HG02840 (cell line): Measurements from ENCODE around the gene CIDEC.
"Not testable (repeated sequence)": the region's sequence is repeated elsewhere in the genome, so short reads cannot be mapped to it uniquely, and the experiment has no call there.

ENCODE experiments used
- ATAC-seq: cut with Tn5 transposase; IDR thresholded peaks from one replicate; pipeline ENCODE4 v1.9.1; 2021; ENCODE audit warnings: mild to moderate bottlenecking, moderate library complexity, moderate number of reproducible peaks; ENCODE audit not compliant: unreplicated experiment, low FRiP score

The CIDEC gene

GRCh38 chr3:9902372-9903237 lies 22.6 kb upstream of the CIDEC start, which contains the start of gene IL17RE:
TSS of gene IL17RE (plus strand) at chr3:9902848. CDS start at chr3:9902933, 85 bp downstream.
- no peak for ATAC-seq

- ATAC-seq, result no peak
These were observed 21.9 kb upstream of the CIDEC start for GRCh38 chr3:9901967-9902366.

- ATAC-seq, result not testable (repeated sequence)
These were observed 20.9 kb upstream of the CIDEC start for GRCh38 chr3:9900965-9901415.

- no peak for ATAC-seq
These were observed 19.3 kb upstream of the CIDEC start for GRCh38 chr3:9899289-9899791.

GRCh38 chr3:9898467-9899241 lies 18.6 kb upstream of the CIDEC start:
- no peak for ATAC-seq

GRCh38 chr3:9897408-9898372 lies 17.6 kb upstream of the CIDEC start:
- no peak for ATAC-seq

GRCh38 chr3:9896755-9897407 lies 16.8 kb upstream of the CIDEC start:
- not testable (repeated sequence) for ATAC-seq

GRCh38 chr3:9895715-9896114 lies 15.7 kb upstream of the CIDEC start:
- ATAC-seq, result not testable (repeated sequence)

GRCh38 chr3:9893739-9894138 lies 13.7 kb upstream of the CIDEC start:
- ATAC-seq, result no peak

- ATAC-seq, result no peak
These were observed 11.1 kb upstream of the CIDEC start for GRCh38 chr3:9891072-9891622.

GRCh38 chr3:9890249-9891071 lies 10.4 kb upstream of the CIDEC start, which contains the start of gene JAGN1:
TSS of gene JAGN1 (plus strand) at chr3:9890610. CDS start at chr3:9890723, 113 bp downstream.
- peak; percentile 82 for ATAC-seq

GRCh38 chr3:9889405-9889804 lies 9.4 kb upstream of the CIDEC start:
- no peak for ATAC-seq

GRCh38 chr3:9888540-9888939 lies 8.5 kb upstream of the CIDEC start:
- ATAC-seq, result no peak

- no peak for ATAC-seq
These were observed 7.4 kb upstream of the CIDEC start for GRCh38 chr3:9887480-9887879.

- no peak for ATAC-seq
These were observed 6.3 kb upstream of the CIDEC start for GRCh38 chr3:9886328-9886727.

- ATAC-seq, result no peak
These were observed 4.6 kb upstream of the CIDEC start for GRCh38 chr3:9884555-9885165.

GRCh38 chr3:9883706-9884554 lies 3.9 kb upstream of the CIDEC start:
- no peak for ATAC-seq
